ENCODE measurements around the gene BCAS2.
"Not testable (repeated sequence)": the region's sequence is repeated elsewhere in the genome, so short reads cannot be mapped to it uniquely, and the experiment has no call there.

Gene BCAS2

DNA sequence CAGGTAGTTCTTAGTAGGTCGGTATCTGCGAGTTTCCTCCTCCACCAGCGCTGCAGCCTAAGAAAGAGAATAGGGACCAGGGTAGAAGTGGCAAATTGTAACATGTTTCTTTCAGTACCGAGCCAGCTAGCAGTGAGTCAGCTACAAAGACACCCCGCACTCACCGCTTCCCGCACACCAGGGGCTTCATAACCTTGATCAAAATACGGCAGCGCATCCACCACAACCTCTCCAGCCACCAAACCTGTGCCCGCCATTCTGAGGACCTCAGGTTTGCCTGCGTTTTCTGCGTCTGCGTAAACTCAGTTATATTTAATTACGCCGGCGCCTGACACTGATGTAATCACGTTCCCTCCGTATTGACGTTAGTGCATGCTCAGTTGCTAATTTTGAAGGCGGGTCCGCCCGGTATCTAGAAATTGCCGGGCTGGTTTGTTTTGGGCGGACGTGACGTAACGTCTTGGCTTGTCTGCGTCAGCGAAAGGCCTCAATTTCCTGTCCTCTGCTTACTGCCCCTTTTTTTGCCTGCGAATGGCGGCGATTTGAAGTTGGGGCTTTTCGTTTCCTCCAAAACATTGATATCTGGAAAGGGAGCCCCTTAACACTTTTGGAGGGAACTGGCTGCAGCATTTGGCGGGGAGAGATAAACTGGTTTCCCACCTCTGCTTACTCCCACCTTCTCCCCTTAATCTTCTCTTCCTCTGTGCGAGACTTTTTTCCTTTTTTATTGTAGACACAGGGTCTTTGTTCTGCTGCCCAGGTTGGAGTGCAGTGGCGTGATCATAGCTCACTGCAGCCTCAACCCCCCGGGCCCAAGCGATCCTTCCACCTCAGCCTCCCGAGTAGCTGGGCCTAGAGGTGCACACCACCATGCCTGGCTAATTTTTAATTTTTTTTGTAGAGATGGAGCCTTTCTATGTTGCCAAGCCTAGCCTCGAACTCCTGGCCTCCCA, at the start of gene BCAS2:
Gene BCAS2, minus strand, starts transcription at position 281 of the 953 bp plus-strand sequence. Its CDS starts 24 bp downstream, at position 257.
- DNase-seq (ENCODE audit: low spot score): peak; percentile 97

GRCh38 chr1:114627107-114627506, 45.7 kb upstream of the BCAS2 start:
- DNase-seq (ENCODE audit: low spot score): no peak

- DNase-seq (ENCODE audit: low spot score): no peak
Observed at GRCh38 chr1:114623364-114623763, 41.9 kb upstream of the BCAS2 start.

GRCh38 chr1:114620419-114620818, 39.0 kb upstream of the BCAS2 start:
- DNase-seq (ENCODE audit: low spot score): no peak

- no peak for DNase-seq (ENCODE audit: low spot score)
Observed at GRCh38 chr1:114618606-114619005, 37.2 kb upstream of the BCAS2 start.

- DNase-seq (ENCODE audit: low spot score): no peak
Observed at GRCh38 chr1:114610546-114611245, 29.3 kb upstream of the BCAS2 start.

DNA sequence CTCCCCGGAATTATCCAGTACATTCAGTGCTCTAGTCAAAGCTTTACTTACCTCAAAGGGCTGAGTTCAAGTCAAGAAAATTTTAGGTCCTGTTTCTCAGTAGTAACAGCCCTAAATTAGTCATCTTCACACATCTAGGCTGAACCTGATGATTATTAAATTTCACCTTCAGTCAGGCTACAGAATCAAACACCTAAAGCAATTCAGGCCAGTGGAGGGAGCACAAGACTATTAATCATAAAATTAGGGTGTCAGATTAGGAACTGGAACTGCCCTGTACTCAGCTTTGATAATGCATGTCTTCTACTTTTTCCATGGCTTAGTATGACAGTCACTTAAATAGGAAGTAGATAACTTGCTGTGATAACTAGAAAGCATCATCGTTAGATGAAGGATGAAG, 28.4 kb upstream of the BCAS2 start:
- no peak for DNase-seq (ENCODE audit: low spot score)

- DNase-seq (ENCODE audit: low spot score): no peak
Observed at GRCh38 chr1:114609026-114609425, 27.6 kb upstream of the BCAS2 start.

GRCh38 chr1:114607223-114607622, 25.8 kb upstream of the BCAS2 start:
- no peak for DNase-seq (ENCODE audit: low spot score)

GRCh38 chr1:114597949-114598348, 16.5 kb upstream of the BCAS2 start:
- no peak for DNase-seq (ENCODE audit: low spot score)

- no peak for DNase-seq (ENCODE audit: low spot score)
Observed at GRCh38 chr1:114595602-114596001, 14.2 kb upstream of the BCAS2 start.

GRCh38 chr1:114594046-114594445, 12.6 kb upstream of the BCAS2 start:
- DNase-seq (ENCODE audit: low spot score): no peak

- no peak for DNase-seq (ENCODE audit: low spot score)
Observed at GRCh38 chr1:114589122-114589521, 7.7 kb upstream of the BCAS2 start.

DNA sequence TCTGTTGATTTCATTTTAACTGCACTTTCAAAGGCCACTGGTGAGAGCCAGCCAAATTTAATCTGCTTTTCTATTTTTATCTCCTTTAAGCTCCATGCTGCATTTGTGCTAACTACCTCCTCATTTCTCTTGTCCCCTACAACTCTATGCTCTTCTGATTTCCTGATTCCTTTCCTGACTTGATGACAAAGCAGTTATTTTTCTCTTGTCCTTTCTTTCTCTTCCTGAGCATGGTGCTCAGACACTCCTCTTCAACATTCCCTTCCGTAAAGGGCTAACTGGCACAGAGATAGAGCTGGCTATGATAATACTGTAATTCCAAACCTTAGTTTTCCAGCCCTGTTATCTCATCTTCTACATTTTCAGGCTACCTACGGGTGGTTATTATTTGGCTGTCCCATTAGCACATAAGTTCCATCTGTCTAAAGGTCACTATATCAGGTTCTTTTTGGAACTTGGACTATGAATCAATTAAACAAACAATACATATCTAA, 6.8 kb upstream of the BCAS2 start:
- DNase-seq (ENCODE audit: low spot score): no peak

DNA sequence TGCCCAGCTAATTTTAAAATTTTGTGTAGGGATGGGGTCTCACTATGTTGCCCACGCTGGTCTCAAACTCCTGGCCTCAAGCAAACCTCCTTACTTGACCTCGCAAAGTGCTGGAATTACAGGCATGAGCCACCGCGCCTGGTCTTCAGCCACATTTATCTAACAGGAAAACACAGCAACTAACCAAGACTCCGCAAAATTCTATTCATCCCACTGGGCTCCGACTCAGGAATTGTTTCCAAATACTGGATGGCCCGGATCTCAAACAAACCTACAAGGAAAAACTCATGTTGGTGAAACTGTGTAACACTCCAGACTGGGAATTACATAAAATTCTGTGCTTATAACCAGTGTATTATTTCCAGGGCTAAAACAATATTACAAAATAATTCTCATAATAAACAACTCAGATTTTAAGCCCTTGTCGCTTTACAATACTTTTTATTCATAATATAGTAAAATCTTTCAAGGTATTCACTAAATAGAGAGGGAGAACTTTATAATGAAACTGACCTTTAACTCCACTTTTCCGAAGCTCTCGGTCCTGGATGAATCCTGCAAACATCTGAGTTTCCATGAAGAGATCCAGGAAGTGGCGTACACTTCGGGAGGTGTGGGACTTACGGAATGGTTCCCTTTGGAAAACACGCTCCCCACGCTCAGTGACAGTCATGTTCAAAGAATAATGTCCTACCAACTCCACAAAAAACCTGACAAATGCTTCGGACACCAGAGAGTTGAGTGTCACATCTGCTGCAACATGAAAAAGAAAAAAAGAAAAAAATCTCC, 6.0 kb upstream of the BCAS2 start:
- no peak for DNase-seq (ENCODE audit: low spot score)

- no peak for DNase-seq (ENCODE audit: low spot score)
Observed at GRCh38 chr1:114586513-114587047, 5.2 kb upstream of the BCAS2 start.

- no peak for DNase-seq (ENCODE audit: low spot score)
Observed at GRCh38 chr1:114585231-114585630, 3.8 kb upstream of the BCAS2 start.

GRCh38 chr1:114574365-114574764, 7.0 kb downstream of the BCAS2 start:
- DNase-seq (ENCODE audit: low spot score): no peak

DNA sequence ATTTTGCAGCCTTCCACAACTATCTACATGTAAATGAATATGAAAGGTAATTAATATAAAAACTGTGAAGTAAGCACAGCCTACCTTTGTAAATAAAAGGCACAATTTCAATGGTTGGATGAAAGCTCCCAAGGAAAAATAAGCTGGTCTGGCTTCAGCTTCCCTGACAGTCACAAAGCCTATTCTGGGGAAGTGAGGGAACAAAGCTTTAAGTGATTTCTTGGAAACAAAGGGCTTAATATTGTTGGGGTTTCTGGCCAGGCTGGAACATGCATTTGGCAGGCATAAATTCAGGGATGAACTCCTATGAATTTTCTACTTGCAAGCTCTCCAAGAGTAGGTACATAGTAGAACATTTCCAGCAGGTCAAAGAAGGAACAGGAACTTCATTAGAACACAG, 17.3 kb downstream of the BCAS2 start:
- DNase-seq (ENCODE audit: low spot score): no peak

GRCh38 chr1:114562978-114563510, 18.4 kb downstream of the BCAS2 start:
- DNase-seq (ENCODE audit: low spot score): not testable (repeated sequence)

GRCh38 chr1:114561333-114561732, 20.1 kb downstream of the BCAS2 start:
- DNase-seq (ENCODE audit: low spot score): no peak

GRCh38 chr1:114559356-114559755, 22.1 kb downstream of the BCAS2 start:
- DNase-seq (ENCODE audit: low spot score): no peak

Data from SW480 (cell line).